ENCODE data around the gene QPRT.
"Not testable (repeated sequence)": the region's sequence is repeated elsewhere in the genome, so short reads cannot be mapped to it uniquely, and the experiment has no call there.

DNA sequence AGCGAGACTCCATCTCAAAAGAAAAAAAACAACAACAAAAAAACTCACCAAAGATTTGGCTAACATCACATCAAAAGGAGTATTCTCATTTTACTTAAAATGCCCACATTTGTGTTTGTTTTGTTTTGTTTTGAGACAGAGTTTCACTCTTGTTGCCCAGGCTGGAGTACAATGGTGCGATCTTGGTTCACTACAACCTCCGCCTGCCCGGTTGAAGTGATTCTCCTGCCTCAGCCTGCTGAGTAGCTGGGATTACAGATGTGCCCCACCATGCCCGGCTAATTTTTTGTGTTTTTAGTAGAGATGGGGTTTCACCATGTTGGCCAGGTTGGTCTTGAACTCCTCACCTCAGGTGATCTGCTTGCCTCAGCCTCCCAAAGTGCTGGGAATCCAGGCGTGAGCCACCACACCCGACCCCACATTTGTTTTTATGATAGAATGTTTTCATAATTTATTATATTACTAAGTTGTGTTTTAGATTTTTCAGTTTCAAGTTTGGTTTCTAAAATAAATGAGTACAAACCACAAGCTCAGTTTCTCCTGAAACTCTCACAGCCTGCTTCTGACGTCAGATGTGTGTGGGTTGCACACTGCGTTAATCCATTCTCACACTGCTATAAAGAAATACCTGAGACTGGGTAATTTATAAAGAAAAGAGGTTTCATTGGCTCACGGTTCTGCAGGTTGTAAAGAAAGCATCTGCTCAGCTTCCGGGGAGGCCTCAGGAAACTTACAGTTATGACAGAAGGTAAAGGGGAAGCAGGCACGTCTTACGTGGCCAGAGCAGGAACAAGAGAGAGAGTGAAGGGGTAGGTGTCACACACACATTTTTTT lies 53.0 kb downstream of the QPRT start:
- TF ChIP-seq, protein P1, sequence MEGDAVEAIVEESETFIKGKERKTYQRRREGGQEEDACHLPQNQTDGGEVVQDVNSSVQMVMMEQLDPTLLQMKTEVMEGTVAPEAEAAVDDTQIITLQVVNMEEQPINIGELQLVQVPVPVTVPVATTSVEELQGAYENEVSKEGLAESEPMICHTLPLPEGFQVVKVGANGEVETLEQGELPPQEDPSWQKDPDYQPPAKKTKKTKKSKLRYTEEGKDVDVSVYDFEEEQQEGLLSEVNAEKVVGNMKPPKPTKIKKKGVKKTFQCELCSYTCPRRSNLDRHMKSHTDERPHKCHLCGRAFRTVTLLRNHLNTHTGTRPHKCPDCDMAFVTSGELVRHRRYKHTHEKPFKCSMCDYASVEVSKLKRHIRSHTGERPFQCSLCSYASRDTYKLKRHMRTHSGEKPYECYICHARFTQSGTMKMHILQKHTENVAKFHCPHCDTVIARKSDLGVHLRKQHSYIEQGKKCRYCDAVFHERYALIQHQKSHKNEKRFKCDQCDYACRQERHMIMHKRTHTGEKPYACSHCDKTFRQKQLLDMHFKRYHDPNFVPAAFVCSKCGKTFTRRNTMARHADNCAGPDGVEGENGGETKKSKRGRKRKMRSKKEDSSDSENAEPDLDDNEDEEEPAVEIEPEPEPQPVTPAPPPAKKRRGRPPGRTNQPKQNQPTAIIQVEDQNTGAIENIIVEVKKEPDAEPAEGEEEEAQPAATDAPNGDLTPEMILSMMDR (conservative IDR thresholded peaks at IDR 0.05): not testable (repeated sequence)
- not testable (repeated sequence) for TF ChIP-seq EZH2 (IDR thresholded peaks at IDR 0.05; ENCODE audit: low read depth)
